GM23338 (cell line): ENCODE data around the gene IDS. TPM values are rescaled to one million over a fixed set of nuclear protein-coding genes. Genes with fewer than 3 reads are reported as not detected.
"Not testable (repeated sequence)": the region's sequence is repeated elsewhere in the genome, so short reads cannot be mapped to it uniquely, and the experiment has no call there.

Experiments used
- ATAC-seq: fragments of 200-7000 bp; cut with Tn5 transposase; 3 replicates; pipeline ENCODE4 v1.9.1; 2020
- DNase-seq: peaks from one replicate; pipeline ENCODE4 v3.0.0-alpha.2; 2015; ENCODE audit warnings: low spot score
- H2AFZ ChIP-seq: fragments of 200-600 bp; sonication (generic); 2 replicates; pipeline ENCODE4 v1.8.0; 2016; ENCODE audit warnings: antibody characterized with exemption, mild to moderate bottlenecking, moderate library complexity
- H3F3A ChIP-seq: fragments of 200-600 bp; sonication (generic); replicated peaks from 2 replicates; pipeline ENCODE4 v1.8.0; 2017; ENCODE audit warnings: antibody characterized with exemption, mixed run types, low read depth
- H3K27ac ChIP-seq: fragments of 200-600 bp; sonication (generic); 2 replicates; pipeline ENCODE4 v1.6.1; 2016; ENCODE audit warnings: low read depth
- H3K27me3 ChIP-seq: fragments of 200-600 bp; sonication (generic); 2 replicates; pipeline ENCODE4 v1.8.0; 2016; ENCODE audit warnings: mild to moderate bottlenecking, mixed run types, moderate library complexity; ENCODE audit not compliant: insufficient read depth
- H3K36me3 ChIP-seq: fragments of 200-600 bp; sonication (generic); 2 replicates; pipeline ENCODE4 v1.8.0; 2016; ENCODE audit warnings: mild to moderate bottlenecking; ENCODE audit not compliant: insufficient read depth
- H3K4me1 ChIP-seq: fragments of 200-600 bp; sonication (generic); 2 replicates; pipeline ENCODE4 v1.8.0; 2016; ENCODE audit warnings: mild to moderate bottlenecking, moderate library complexity; ENCODE audit not compliant: insufficient read depth
- H3K4me2 ChIP-seq: fragments of 200-600 bp; sonication (generic); 2 replicates; pipeline ENCODE4 v1.7.1; 2017; ENCODE audit warnings: mixed run types
- H3K4me3 ChIP-seq: fragments of 200-600 bp; sonication (generic); 2 replicates; pipeline ENCODE4 v1.6.1; 2016; ENCODE audit warnings: mixed run types
- H3K79me2 ChIP-seq: fragments of 200-600 bp; sonication (generic); replicated peaks from 2 replicates; pipeline ENCODE4 v1.8.0; 2017; ENCODE audit warnings: mild to moderate bottlenecking; ENCODE audit not compliant: insufficient read depth
- H3K9me2 ChIP-seq: fragments of 200-600 bp; sonication (generic); 2 replicates; pipeline ENCODE4 v1.8.0; 2017; ENCODE audit not compliant: insufficient read depth
- H4K20me1 ChIP-seq: fragments of 200-600 bp; sonication (generic); replicated peaks from 2 replicates; pipeline ENCODE4 v1.8.0; 2017; ENCODE audit warnings: mild to moderate bottlenecking; ENCODE audit not compliant: insufficient read depth
- H3K27ac Mint-ChIP-seq: 2 replicates; pipeline ENCODE4 v1.8.0; 2020; ENCODE audit warnings: inconsistent platforms, mild to moderate bottlenecking, moderate library complexity, mixed read lengths
- H3K27me3 Mint-ChIP-seq: 3 replicates; pipeline ENCODE4 v1.8.0; 2022; ENCODE audit warnings: low read depth, mild to moderate bottlenecking, moderate library complexity, mixed read lengths, inconsistent platforms; ENCODE audit not compliant: insufficient read depth, poor library complexity
- H3K36me3 Mint-ChIP-seq: 3 replicates; pipeline ENCODE4 v1.8.0; 2021; ENCODE audit warnings: low read depth, mild to moderate bottlenecking, inconsistent platforms, moderate library complexity, mixed read lengths
- H3K4me1 Mint-ChIP-seq: 3 replicates; pipeline ENCODE4 v1.8.0; 2020; ENCODE audit warnings: mild to moderate bottlenecking, inconsistent platforms, mixed read lengths
- H3K4me3 Mint-ChIP-seq: 3 replicates; pipeline ENCODE4 v1.8.0; 2021; ENCODE audit warnings: moderate library complexity, mild to moderate bottlenecking, inconsistent platforms, mixed read lengths
- H3K9me3 Mint-ChIP-seq: 3 replicates; pipeline ENCODE4 v1.8.0; 2020; ENCODE audit warnings: moderate library complexity, mild to moderate bottlenecking, inconsistent platforms, mixed read lengths
- CREB1 ChIP-seq: fragments of 250-450 bp; sonication (Bioruptor Pico); IDR thresholded peaks from 2 replicates; pipeline ENCODE4 v1.5.0; 2020; ENCODE audit warnings: low read depth, mild to moderate bottlenecking, moderate library complexity
- STAT1 ChIP-seq: IDR thresholded peaks from one replicate; pipeline ENCODE4 v1.6.1; 2016; ENCODE audit warnings: antibody characterized with exemption; ENCODE audit not compliant: unreplicated experiment
- polyA plus RNA-seq: library from polyadenylated mRNA; unstranded; fragments of >200 nt; fragmentation: Nextera tagmentation; extraction: Ambion mirVana; gene quantifications from 2 replicates; pipeline ENCODE4 v1.2.1, GENCODE V29; 2016
- total RNA-seq: library from RNA; depleted of rRNA; stranded (reverse); fragments of >200 nt; shearing (Covaris generic); gene quantifications from 2 replicates; pipeline ENCODE4 v1.2.3, GENCODE V29; 2014
- TF ChIP-seq, protein P1 (sequence below), 2 experiments: fragments of 200-600 bp in 1 of 2; sonication (generic) in 1 of 2; conservative IDR thresholded peaks; 2 replicates each; pipeline versions ENCODE4 v1.5.1 to v1.6.1; 2016 to 2017; ENCODE audit warnings: antibody characterized with exemption in 2 of 2, low read depth in 2 of 2, mild to moderate bottlenecking in 2 of 2, moderate library complexity in 1 of 2
- TF ChIP-seq, protein P2 (sequence below): fragments of 250-450 bp; sonication (Bioruptor Pico); IDR thresholded peaks from 2 replicates; pipeline ENCODE4 v1.5.0; 2020; ENCODE audit warnings: mild to moderate bottlenecking, moderate library complexity

Gene IDS
- total and polyA plus RNA-seq, 2 experiments from 2014 or later, result 8.2 to 12.3 TPM

DNA sequence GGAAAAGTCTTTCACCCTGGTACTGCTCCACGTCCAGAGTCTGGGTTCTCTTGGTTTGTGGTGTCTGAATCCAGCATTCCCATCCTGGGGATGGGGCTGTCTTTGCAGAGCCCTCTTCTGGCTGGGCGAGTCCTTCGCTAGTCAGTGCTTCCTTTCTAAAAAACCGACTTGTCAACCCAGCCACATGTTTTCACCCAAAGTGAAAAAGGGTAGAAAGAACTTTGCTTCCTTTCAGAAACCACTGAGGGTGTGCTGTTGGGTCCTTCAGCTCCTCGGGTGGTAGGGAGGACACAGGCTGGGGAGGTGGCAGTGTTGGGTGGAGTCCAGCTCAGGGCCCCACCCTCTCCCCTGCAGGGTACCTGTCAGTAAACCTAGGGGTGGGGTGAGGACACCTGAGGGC is 20.8 kb upstream of the IDS start:
- H3K27ac Mint-ChIP-seq, H3K36me3 ChIP-seq, H3K27ac ChIP-seq, DNase-seq, H3K36me3 Mint-ChIP-seq, H3F3A ChIP-seq, H3K9me3 Mint-ChIP-seq, H3K79me2 ChIP-seq, H3K9me2 ChIP-seq, H4K20me1 ChIP-seq, H3K27me3 ChIP-seq, H3K4me3 ChIP-seq, H2AFZ ChIP-seq, H3K27me3 Mint-ChIP-seq, H3K4me2 ChIP-seq, H3K4me1 ChIP-seq, H3K4me3 Mint-ChIP-seq: not testable (repeated sequence)
- H3K4me1 Mint-ChIP-seq, result peaks cover 12% of the 10 kb centered on the region; the same call in 2 of the 3 replicates
- peak; percentile 28; the same call in 2 of the 3 replicates for ATAC-seq
- TF ChIP-seq, protein P1, sequence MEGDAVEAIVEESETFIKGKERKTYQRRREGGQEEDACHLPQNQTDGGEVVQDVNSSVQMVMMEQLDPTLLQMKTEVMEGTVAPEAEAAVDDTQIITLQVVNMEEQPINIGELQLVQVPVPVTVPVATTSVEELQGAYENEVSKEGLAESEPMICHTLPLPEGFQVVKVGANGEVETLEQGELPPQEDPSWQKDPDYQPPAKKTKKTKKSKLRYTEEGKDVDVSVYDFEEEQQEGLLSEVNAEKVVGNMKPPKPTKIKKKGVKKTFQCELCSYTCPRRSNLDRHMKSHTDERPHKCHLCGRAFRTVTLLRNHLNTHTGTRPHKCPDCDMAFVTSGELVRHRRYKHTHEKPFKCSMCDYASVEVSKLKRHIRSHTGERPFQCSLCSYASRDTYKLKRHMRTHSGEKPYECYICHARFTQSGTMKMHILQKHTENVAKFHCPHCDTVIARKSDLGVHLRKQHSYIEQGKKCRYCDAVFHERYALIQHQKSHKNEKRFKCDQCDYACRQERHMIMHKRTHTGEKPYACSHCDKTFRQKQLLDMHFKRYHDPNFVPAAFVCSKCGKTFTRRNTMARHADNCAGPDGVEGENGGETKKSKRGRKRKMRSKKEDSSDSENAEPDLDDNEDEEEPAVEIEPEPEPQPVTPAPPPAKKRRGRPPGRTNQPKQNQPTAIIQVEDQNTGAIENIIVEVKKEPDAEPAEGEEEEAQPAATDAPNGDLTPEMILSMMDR (conservative IDR thresholded peaks at IDR 0.05; ENCODE audit: low read depth in 2 of 2), result 0 out of 4 replicates have a peak, but pooled peaks of 1 of the 2 experiments have one; percentile 7

DNA sequence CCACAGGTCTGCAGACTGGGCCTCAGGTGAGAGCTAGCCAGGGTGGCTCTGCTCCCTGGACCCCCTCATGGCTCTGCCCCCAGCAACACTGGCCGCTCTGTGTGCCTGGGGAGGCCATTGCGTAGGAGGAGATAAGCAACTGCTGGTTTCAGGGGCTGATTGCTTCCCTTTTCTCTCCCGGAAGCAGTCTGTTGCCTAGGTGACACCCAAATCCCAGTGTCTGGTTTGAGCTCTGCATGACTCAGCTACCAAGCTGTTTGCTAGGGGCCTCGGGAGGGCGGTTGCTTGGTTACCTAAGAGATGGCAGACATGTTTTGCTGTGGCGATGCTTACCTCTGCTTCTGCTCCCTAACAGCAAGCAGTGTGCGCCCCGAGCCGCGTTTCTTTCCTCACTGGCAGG is 20.3 kb upstream of the IDS start:
- not testable (repeated sequence) for H3K9me3 Mint-ChIP-seq, H3K27me3 ChIP-seq, H3K27me3 Mint-ChIP-seq, H3K27ac ChIP-seq, H2AFZ ChIP-seq, H3K4me2 ChIP-seq, H3K4me1 ChIP-seq, H3K4me3 ChIP-seq, H3K79me2 ChIP-seq, H3K9me2 ChIP-seq, H3K4me3 Mint-ChIP-seq, H3K27ac Mint-ChIP-seq, DNase-seq, H3K36me3 ChIP-seq, H3K36me3 Mint-ChIP-seq, H3F3A ChIP-seq, H4K20me1 ChIP-seq
- ATAC-seq, result peak; percentile 75
- peaks cover 12% of the 10 kb centered on the region; the same call in 2 of the 3 replicates for H3K4me1 Mint-ChIP-seq

DNA sequence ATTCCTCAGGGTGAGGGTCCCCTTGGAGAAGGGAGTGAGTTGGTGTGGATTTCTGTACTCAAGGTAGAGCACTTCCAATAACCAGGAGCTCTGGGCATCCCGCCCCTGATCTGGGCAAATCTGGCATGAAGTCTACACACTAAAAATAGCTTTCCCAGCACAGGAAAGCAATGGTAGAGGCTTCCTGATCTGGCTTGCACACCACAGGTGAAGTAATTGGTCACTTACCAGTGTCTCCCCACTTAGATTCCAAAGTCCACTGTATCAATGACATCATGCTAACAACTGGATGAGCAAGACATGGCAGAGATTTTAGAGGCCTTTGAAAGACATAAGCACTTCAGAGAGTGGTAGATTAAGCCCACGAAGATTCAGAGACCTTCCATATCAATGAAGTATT is 17.8 kb upstream of the IDS start:
- H3K4me1 Mint-ChIP-seq, result peaks cover 12% of the 10 kb centered on the region; the same call in 2 of the 3 replicates
- Histone ChIP-seq H4K20me1 (no peaks in the 10 kb centered on the region), H3K27ac (no peak overlapping the region), H3F3A (no peaks in the 10 kb centered on the region), H3K4me2 (no peak overlapping the region), H3K4me3 (no peak overlapping the region), H3K36me3 (no peaks in the 10 kb centered on the region), H2AFZ (no peak overlapping the region), H3K27me3 (no peaks in the 10 kb centered on the region), H3K79me2 (no peaks in the 10 kb centered on the region), H3K4me1 (no peaks in the 10 kb centered on the region), H3K9me2 (no peaks in the 10 kb centered on the region)
- H3K36me3 Mint-ChIP-seq, result no peaks in the 10 kb centered on the region
- no peaks in the 10 kb centered on the region for H3K9me3 Mint-ChIP-seq
- no peak for TF ChIP-seq STAT1
- TF ChIP-seq, protein P2, sequence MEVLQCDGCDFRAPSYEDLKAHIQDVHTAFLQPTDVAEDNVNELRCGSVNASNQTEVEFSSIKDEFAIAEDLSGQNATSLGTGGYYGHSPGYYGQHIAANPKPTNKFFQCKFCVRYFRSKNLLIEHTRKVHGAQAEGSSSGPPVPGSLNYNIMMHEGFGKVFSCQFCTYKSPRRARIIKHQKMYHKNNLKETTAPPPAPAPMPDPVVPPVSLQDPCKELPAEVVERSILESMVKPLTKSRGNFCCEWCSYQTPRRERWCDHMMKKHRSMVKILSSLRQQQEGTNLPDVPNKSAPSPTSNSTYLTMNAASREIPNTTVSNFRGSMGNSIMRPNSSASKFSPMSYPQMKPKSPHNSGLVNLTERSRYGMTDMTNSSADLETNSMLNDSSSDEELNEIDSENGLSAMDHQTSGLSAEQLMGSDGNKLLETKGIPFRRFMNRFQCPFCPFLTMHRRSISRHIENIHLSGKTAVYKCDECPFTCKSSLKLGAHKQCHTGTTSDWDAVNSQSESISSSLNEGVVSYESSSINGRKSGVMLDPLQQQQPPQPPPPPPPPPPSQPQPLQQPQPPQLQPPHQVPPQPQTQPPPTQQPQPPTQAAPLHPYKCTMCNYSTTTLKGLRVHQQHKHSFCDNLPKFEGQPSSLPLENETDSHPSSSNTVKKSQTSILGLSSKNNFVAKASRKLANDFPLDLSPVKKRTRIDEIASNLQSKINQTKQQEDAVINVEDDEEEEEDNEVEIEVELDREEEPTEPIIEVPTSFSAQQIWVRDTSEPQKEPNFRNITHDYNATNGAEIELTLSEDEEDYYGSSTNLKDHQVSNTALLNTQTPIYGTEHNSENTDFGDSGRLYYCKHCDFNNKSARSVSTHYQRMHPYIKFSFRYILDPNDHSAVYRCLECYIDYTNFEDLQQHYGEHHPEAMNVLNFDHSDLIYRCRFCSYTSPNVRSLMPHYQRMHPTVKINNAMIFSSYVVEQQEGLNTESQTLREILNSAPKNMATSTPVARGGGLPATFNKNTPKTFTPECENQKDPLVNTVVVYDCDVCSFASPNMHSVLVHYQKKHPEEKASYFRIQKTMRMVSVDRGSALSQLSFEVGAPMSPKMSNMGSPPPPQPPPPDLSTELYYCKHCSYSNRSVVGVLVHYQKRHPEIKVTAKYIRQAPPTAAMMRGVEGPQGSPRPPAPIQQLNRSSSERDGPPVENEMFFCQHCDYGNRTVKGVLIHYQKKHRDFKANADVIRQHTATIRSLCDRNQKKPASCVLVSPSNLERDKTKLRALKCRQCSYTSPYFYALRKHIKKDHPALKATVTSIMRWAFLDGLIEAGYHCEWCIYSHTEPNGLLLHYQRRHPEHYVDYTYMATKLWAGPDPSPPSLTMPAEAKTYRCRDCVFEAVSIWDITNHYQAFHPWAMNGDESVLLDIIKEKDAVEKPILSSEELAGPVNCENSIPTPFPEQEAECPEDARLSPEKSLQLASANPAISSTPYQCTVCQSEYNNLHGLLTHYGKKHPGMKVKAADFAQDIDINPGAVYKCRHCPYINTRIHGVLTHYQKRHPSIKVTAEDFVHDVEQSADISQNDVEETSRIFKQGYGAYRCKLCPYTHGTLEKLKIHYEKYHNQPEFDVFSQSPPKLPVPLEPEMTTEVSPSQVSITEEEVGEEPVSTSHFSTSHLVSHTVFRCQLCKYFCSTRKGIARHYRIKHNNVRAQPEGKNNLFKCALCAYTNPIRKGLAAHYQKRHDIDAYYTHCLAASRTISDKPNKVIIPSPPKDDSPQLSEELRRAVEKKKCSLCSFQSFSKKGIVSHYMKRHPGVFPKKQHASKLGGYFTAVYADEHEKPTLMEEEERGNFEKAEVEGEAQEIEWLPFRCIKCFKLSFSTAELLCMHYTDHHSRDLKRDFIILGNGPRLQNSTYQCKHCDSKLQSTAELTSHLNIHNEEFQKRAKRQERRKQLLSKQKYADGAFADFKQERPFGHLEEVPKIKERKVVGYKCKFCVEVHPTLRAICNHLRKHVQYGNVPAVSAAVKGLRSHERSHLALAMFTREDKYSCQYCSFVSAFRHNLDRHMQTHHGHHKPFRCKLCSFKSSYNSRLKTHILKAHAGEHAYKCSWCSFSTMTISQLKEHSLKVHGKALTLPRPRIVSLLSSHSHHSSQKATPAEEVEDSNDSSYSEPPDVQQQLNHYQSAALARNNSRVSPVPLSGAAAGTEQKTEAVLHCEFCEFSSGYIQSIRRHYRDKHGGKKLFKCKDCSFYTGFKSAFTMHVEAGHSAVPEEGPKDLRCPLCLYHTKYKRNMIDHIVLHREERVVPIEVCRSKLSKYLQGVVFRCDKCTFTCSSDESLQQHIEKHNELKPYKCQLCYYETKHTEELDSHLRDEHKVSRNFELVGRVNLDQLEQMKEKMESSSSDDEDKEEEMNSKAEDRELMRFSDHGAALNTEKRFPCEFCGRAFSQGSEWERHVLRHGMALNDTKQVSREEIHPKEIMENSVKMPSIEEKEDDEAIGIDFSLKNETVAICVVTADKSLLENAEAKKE (CRISPR knock-in tag), result no peak
- TF ChIP-seq CREB1 (CRISPR knock-in tag), result no peak
- H3K27me3 Mint-ChIP-seq, result peaks cover 4% of the 10 kb centered on the region
- ATAC-seq (no peak), DNase-seq (no peak)
- H3K27ac Mint-ChIP-seq, result no peak overlapping the region
- H3K4me3 Mint-ChIP-seq, result no peak overlapping the region
